Activated naive CD8-positive, alpha-beta T cell treated with anti-CD3 and anti-CD28 coated beads, Interleukin-2, amount 50 U/mL, for 16 hours (primary cell): Measurements from ENCODE around the gene CDCA4.

Experiments
- DNase-seq: peaks from one replicate; pipeline ENCODE4 v3.0.0-alpha.2; 2020; ENCODE audit warnings: low read depth, low spot score

The CDCA4 gene

GRCh38 chr14:104991896-104992230 is 29.0 kb downstream of the CDCA4 start:
- DNase-seq: no peak

GRCh38 chr14:104989951-104990303 is 31.0 kb downstream of the CDCA4 start:
- no peak for DNase-seq

GRCh38 chr14:104989236-104989950 is 31.5 kb downstream of the CDCA4 start:
- DNase-seq: no peak

- DNase-seq: no peak
Observed at GRCh38 chr14:104986487-104987164, 34.3 kb downstream of the CDCA4 start.

- peak; percentile 73 for DNase-seq
Observed at GRCh38 chr14:104985675-104986486, 35.0 kb downstream of the CDCA4 start, which contains the start of gene CLBA1. TSS of gene CLBA1 (plus strand) at chr14:104985788. CDS start at chr14:104986432, 644 bp downstream.

GRCh38 chr14:104984056-104984894 is 36.6 kb downstream of the CDCA4 start:
- no peak for DNase-seq

GRCh38 chr14:104983231-104983721 is 37.6 kb downstream of the CDCA4 start:
- no peak for DNase-seq

GRCh38 chr14:104982548-104983230 is 38.2 kb downstream of the CDCA4 start:
- no peak for DNase-seq

GRCh38 chr14:104981699-104982541 is 39.0 kb downstream of the CDCA4 start:
- DNase-seq: no peak

- no peak for DNase-seq
Observed at GRCh38 chr14:104980611-104981531, 40.0 kb downstream of the CDCA4 start.

GRCh38 chr14:104979758-104980610 is 40.9 kb downstream of the CDCA4 start:
- DNase-seq: no peak

GRCh38 chr14:104978746-104979691 is 41.9 kb downstream of the CDCA4 start:
- DNase-seq: no peak

- DNase-seq: no peak
Observed at GRCh38 chr14:104977681-104978653, 42.9 kb downstream of the CDCA4 start, which contains the start of gene AHNAK2. TSS of gene AHNAK2 (minus strand) at chr14:104978374. CDS start at chr14:104978237, 137 bp downstream.

GRCh38 chr14:104977008-104977680 is 43.7 kb downstream of the CDCA4 start:
- DNase-seq: no peak
